ENCODE results near the gene AP1G2. TPM values are rescaled to one million over a fixed set of nuclear protein-coding genes. Genes with fewer than 3 reads are reported as not detected.

Gene AP1G2
- total and polyA plus RNA-seq, 2 of the 13 experiments (the other 11 are each of a cell fraction or from before 2014, with no cell fraction given) = 96.9 to 611 TPM

GRCh38 chr14:23547924-23548323 lies 19.7 kb downstream of the AP1G2 start (continued):
- TF ChIP-seq ZBTB3 (CRISPR knock-in tag; IDR thresholded peaks at IDR 0.05; ENCODE audit: borderline replicate concordance, low read depth) (no peak), CSRNP2 (CRISPR knock-in tag; conservative IDR thresholded peaks at IDR 0.05; ENCODE audit: low read depth) (no peak), ZFY (CRISPR knock-in tag; IDR thresholded peaks at IDR 0.05) (0 out of 2 replicates have a peak, but pooled peaks have one; percentile 11), KDM5A (IDR thresholded peaks at IDR 0.05; ENCODE audit: borderline replicate concordance, low read length) (no peak), PRMT3 (CRISPR knock-in tag; IDR thresholded peaks at IDR 0.05; ENCODE audit: borderline replicate concordance, low read depth) (no peak), RFX3 (CRISPR knock-in tag; IDR thresholded peaks at IDR 0.05) (no peak), MAFK (conservative IDR thresholded peaks at IDR 0.05 in 1 of 2, IDR thresholded peaks at IDR 0.05 in 1 of 2; ENCODE audit: low read length in 2 of 2) (no peak), ZNF296 (CRISPR knock-in tag; conservative IDR thresholded peaks at IDR 0.05) (no peak), E2F1 (CRISPR knock-in tag; IDR thresholded peaks at IDR 0.05) (no peak), ZNF253 (CRISPR knock-in tag; IDR thresholded peaks at IDR 0.05; ENCODE audit: borderline replicate concordance) (no peak), TEAD2 (CRISPR knock-in tag; IDR thresholded peaks at IDR 0.05) (no peak), IRX3 (CRISPR knock-in tag; IDR thresholded peaks at IDR 0.05; ENCODE audit: borderline replicate concordance, low read depth) (no peak), BORCS8-MEF2B (CRISPR knock-in tag; IDR thresholded peaks at IDR 0.05) (0 out of 2 replicates have a peak, but pooled peaks have one; percentile 30), MEIS2 (CRISPR knock-in tag; IDR thresholded peaks at IDR 0.05) (no peak), HIVEP1 (CRISPR knock-in tag; IDR thresholded peaks at IDR 0.05) (0 out of 2 replicates have a peak, but pooled peaks have one; percentile 35), ATF1 (CRISPR knock-in tag; IDR thresholded peaks at IDR 0.05) (no peak), SOX13 (IDR thresholded peaks at IDR 0.05) (no peak), SOX13 (CRISPR knock-in tag; conservative IDR thresholded peaks at IDR 0.05 in 1 of 2, IDR thresholded peaks at IDR 0.05 in 1 of 2) (no peak), ZNF329 (CRISPR knock-in tag; IDR thresholded peaks at IDR 0.05; ENCODE audit: low read depth) (no peak), IKZF5 (CRISPR knock-in tag; IDR thresholded peaks at IDR 0.05) (no peak), ZNF557 (CRISPR knock-in tag; IDR thresholded peaks at IDR 0.05) (no peak), ZNF687 (CRISPR knock-in tag; IDR thresholded peaks at IDR 0.05) (no peak), XRCC5 (optimal IDR thresholded peaks at IDR 0.05; ENCODE audit: low read length) (peak; percentile 25), BRD4 (CRISPR knock-in tag; IDR thresholded peaks at IDR 0.05) (no peak)
